PC-9 (cell line): Measurements from ENCODE around the gene PRKCA.

Experiments used
- CTCF ChIP-seq: fragments of 200-600 bp; sonication (generic); conservative IDR thresholded peaks from 2 replicates; pipeline ENCODE4 v1.6.1; 2017; ENCODE audit warnings: mixed run types, antibody characterized with exemption, mild to moderate bottlenecking, moderate library complexity
- EZH2 ChIP-seq: fragments of 200-600 bp; sonication (generic); IDR thresholded peaks from 2 replicates; pipeline ENCODE4 v1.8.0; 2017; ENCODE audit warnings: antibody characterized with exemption, low read depth

GRCh38 chr17:66611397-66611796 lies 309.0 kb downstream of the PRKCA start:
- no peak for TF ChIP-seq CTCF
- no peak for TF ChIP-seq EZH2
